ENCODE measurements around the gene GLYATL1.

The GLYATL1 gene

DNA sequence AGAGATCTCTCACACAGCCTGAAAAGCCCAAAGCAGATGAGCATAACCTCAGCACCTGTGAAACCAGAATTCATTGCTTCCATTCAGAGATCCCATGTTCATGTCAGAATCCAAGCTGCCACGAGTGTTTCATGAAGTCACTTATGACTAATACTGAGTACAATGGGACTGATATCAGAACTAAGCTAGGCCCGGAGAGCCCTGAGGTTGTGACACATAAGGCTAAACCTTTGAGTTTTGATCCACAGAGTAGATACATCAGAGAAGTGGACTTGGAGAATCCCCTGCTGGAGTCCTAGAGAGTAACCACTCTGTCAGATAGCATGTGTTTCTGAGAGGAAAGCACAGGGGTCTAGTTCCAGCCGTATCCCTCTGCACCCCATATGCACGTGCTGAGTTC lies 890 bp upstream of the GLYATL1 start:
- TF ChIP-seq, protein P1, sequence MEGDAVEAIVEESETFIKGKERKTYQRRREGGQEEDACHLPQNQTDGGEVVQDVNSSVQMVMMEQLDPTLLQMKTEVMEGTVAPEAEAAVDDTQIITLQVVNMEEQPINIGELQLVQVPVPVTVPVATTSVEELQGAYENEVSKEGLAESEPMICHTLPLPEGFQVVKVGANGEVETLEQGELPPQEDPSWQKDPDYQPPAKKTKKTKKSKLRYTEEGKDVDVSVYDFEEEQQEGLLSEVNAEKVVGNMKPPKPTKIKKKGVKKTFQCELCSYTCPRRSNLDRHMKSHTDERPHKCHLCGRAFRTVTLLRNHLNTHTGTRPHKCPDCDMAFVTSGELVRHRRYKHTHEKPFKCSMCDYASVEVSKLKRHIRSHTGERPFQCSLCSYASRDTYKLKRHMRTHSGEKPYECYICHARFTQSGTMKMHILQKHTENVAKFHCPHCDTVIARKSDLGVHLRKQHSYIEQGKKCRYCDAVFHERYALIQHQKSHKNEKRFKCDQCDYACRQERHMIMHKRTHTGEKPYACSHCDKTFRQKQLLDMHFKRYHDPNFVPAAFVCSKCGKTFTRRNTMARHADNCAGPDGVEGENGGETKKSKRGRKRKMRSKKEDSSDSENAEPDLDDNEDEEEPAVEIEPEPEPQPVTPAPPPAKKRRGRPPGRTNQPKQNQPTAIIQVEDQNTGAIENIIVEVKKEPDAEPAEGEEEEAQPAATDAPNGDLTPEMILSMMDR (conservative IDR thresholded peaks at IDR 0.05), result no peak
- no peak for TF ChIP-seq ZFX (IDR thresholded peaks at IDR 0.05)
- no peak overlapping the region for H3K27ac ChIP-seq

DNA sequence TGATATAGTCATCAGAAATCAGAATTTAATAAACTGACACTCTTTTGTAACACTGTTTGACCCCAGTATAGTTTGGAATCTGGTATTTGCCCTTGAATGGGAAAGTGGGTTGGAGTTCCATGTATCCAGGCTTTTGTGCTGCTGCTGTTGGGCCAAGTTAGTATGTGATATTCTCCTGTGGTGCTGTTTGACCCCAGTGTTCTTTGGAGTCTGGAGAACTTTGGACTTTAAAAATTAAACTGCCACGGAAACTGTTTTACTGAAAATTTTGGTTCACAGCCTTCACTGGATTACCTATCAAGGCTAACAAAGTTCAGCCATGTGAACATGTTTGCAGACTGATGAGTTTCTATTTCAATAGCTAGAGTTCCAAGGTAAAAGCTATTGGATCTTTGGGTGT lies 740 bp downstream of the GLYATL1 start:
- no peak for TF ChIP-seq ZFX (IDR thresholded peaks at IDR 0.05)
- TF ChIP-seq, protein P1 (conservative IDR thresholded peaks at IDR 0.05), result no peak
- H3K27ac ChIP-seq, result no peak overlapping the region

- H3K27ac ChIP-seq, result no peak overlapping the region
- TF ChIP-seq, protein P1 (conservative IDR thresholded peaks at IDR 0.05), result no peak
- no peak for TF ChIP-seq ZFX (IDR thresholded peaks at IDR 0.05)
These were observed 2.5 kb downstream of the GLYATL1 start for GRCh38 chr11:58941838-58942237.

GRCh38 chr11:58945663-58946062 lies 6.4 kb downstream of the GLYATL1 start:
- TF ChIP-seq ZFX (IDR thresholded peaks at IDR 0.05), result no peak
- TF ChIP-seq, protein P1 (conservative IDR thresholded peaks at IDR 0.05), result no peak
- no peak overlapping the region for H3K27ac ChIP-seq

- TF ChIP-seq, protein P1 (conservative IDR thresholded peaks at IDR 0.05), result no peak
- TF ChIP-seq ZFX (IDR thresholded peaks at IDR 0.05), result no peak
- no peak overlapping the region for H3K27ac ChIP-seq
These were observed 9.9 kb downstream of the GLYATL1 start for GRCh38 chr11:58949184-58949583.

DNA sequence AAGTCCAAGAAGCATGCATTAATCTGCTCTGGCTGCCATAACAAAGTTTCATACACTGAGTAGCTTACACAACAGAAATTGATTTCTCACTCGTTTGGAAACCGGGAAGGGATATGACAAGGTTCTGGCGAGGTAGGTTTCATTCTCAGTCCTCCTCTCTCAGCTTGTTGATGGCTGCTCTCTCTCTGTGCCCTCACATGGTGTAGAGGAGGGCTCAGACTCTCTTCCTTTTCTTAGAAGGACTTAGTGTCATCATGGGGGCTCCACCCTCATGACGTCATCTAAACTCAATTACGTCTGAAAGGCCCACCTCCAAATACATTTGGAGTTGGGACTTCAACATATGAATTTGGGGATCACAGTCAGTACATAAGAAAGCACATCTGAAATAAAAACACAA lies 18.6 kb downstream of the GLYATL1 start:
- no peak overlapping the region for H3K27ac ChIP-seq
- no peak for TF ChIP-seq ZFX (IDR thresholded peaks at IDR 0.05)
- TF ChIP-seq, protein P1 (conservative IDR thresholded peaks at IDR 0.05), result no peak

GRCh38 chr11:58958500-58958899 lies 19.2 kb downstream of the GLYATL1 start:
- TF ChIP-seq ZFX (IDR thresholded peaks at IDR 0.05), result no peak
- TF ChIP-seq, protein P1 (conservative IDR thresholded peaks at IDR 0.05), result peak; percentile 67
- no peak overlapping the region for H3K27ac ChIP-seq

Measured in C4-2B (cell line).